HG02840 (cell line): ENCODE data around the gene SEC14L6.
A peak's percentile ranks its signal among the peaks of the same experiment; 100 is the strongest.
"Not testable (repeated sequence)": the region's sequence is repeated elsewhere in the genome, so short reads cannot be mapped to it uniquely, and the experiment has no call there.

Experiments
- ATAC-seq: cut with Tn5 transposase; IDR thresholded peaks from one replicate; pipeline ENCODE4 v1.9.1; 2021; ENCODE audit warnings: mild to moderate bottlenecking, moderate library complexity, moderate number of reproducible peaks; ENCODE audit not compliant: unreplicated experiment, low FRiP score

The SEC14L6 gene

DNA sequence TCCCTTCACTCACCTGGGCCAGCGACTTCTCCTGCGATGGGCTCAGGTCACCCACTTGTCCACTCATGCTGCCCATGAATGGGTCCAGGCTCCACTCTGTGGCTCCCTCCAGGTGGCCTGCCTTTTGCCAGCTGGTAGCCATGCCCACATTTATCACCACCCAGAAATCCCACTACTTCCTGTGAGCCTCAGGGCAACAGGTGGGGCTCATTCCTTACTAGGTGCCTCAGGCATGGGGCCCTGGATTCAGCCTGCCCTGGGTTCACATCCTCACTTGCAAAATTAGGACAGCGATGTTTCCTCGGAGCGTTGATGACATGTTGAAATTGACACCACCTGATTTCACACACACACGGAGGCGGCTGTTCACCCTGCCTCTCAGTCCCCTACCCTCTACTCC, at the start of gene SEC14L6:
TSS of gene SEC14L6 (minus strand) at position 126 of the 400 bp plus-strand sequence. CDS start at position 67, 59 bp downstream.
- no peak for ATAC-seq

GRCh38 chr22:30596199-30596598, 49.7 kb upstream of the SEC14L6 start:
- ATAC-seq: no peak

- not testable (repeated sequence) for ATAC-seq
These were observed 45.8 kb upstream of the SEC14L6 start for GRCh38 chr22:30592360-30592713.

GRCh38 chr22:30591588-30592359, 45.2 kb upstream of the SEC14L6 start, which contains the start of gene PES1:
TSS of gene PES1 (minus strand) at chr22:30591910. CDS start at chr22:30591833, 77 bp downstream.
- ATAC-seq: peak; percentile 98

GRCh38 chr22:30591191-30591587, 44.6 kb upstream of the SEC14L6 start:
- ATAC-seq: no peak

DNA sequence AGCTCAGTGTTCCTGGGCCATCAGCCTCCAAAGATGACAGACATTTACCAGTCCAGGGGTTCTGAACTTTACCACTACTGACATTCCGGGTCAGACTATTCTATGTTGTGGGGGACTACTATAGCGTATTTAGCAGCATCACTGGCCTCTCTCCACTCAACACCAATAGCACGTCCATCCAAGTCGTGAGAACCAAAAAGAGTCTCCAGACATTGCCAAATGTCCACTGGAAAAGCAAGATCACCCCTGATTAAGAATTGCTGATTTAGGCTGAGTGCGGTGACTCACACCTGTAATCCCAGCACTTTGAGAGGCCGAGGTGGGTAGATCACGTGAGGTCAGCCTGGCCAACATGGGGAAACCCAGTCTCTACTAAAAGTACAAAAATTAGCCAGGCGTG, 39.9 kb upstream of the SEC14L6 start:
- no peak for ATAC-seq

- ATAC-seq: no peak
These were observed 37.9 kb upstream of the SEC14L6 start for GRCh38 chr22:30584441-30584840.

- no peak for ATAC-seq
These were observed 36.4 kb upstream of the SEC14L6 start for GRCh38 chr22:30582788-30583545.

DNA sequence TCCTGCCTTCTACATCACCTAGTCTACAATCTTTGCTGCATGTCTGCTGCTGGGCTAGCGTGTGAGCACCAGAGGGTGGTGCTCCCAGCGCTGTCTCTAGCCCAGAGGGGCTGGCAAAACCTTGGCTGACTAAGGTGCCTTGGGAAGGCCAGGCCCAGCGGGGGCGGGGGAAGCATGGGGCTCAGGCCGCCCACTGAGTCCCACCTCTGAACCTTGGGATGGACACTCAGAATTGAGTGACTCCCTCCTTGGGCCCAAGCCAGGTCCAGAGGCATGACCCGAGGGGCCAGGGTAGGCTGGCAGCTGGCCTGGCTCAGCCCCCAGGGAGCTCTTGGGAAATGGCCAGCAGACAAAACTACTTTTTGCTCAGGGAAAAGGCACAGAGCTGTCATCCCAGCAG, 35.5 kb upstream of the SEC14L6 start:
- no peak for ATAC-seq

- no peak for ATAC-seq
These were observed 34.4 kb upstream of the SEC14L6 start for GRCh38 chr22:30580896-30581295.

DNA sequence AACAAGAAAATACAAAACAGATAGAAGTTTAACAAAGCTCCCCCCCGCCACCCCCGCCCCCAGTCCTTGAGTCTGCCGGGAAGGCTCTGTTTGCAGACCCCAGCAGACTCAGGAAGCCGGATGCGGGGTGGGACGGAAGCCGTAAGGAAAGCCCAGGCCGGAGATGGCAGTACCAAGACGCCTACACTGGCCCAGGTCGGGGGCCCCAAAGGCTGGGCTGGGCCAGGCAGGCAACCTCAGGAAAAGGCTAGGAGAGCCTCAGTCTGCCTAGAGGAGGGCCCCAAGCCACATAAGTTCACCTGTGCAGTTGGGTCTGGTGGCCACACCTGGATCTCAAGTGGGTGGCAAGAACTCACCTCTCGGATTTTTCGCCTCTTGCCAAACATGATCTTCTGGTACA, 31.9 kb upstream of the SEC14L6 start:
- ATAC-seq: no peak

- ATAC-seq: no peak
These were observed 29.3 kb upstream of the SEC14L6 start for GRCh38 chr22:30575859-30576258.

DNA sequence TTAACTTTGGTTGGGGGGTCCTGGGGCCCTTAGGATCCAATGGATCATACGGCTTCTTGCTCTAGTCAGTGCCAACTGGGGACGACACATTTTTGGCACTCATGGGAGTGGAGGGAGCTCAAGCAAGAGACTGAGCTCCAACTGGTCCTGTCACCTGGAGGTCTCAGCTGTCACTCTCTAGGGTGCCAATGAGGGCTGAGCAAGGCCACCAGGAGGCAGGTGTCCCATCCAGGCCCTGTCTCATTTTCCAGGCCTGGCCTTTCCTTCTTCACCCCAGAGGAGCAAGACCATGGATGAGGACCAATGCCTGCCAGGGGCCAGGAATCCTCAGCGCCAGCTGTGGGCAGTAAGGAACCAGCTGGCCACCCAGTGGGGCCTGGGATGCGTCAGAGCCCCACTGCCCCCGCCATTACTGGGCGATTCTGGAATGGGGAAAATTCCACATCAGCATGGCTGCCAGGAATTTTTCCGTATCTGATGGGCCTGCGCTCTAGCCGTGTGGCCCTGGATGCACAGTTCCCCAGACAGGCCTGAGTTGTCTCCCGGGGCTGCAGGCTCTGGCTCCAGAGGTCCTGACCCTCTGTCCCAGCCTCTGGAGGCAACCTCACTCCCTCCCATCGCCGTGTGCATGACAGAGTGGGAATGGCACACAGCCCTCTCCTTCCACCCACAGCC, 28.6 kb upstream of the SEC14L6 start:
- ATAC-seq: no peak

GRCh38 chr22:30574095-30574981, 27.8 kb upstream of the SEC14L6 start, which contains the start of gene GAL3ST1:
TSS of gene GAL3ST1 (minus strand) at chr22:30574665. CDS start at chr22:30557392, 17,273 bp downstream.
- ATAC-seq: no peak

DNA sequence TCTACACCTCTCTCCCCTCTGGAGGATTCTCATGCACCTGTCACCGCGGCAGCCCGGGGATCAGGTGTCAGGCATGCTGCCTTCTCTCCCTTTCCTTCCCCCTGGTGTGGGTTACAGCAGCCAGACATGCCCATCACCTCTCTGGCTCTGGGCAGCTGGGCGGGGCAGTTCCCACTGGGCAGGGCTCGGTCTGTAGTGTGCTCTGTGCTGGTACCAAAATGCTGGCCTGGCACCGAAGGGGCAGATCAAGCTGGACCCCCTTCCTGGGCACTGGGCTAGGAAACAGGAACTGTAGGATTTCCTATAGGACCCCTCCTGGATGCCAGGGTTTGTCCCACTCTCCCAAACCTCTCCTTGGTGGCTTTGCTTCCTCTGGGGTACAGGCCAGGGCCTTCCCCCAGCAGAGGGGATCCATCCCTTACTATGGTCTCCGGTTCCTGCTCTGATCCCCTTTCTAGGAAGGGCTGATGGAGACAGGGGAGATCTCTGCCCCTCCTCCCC, 27.1 kb upstream of the SEC14L6 start:
- ATAC-seq: no peak

- ATAC-seq: no peak
These were observed 26.5 kb upstream of the SEC14L6 start for GRCh38 chr22:30572840-30573593.

DNA sequence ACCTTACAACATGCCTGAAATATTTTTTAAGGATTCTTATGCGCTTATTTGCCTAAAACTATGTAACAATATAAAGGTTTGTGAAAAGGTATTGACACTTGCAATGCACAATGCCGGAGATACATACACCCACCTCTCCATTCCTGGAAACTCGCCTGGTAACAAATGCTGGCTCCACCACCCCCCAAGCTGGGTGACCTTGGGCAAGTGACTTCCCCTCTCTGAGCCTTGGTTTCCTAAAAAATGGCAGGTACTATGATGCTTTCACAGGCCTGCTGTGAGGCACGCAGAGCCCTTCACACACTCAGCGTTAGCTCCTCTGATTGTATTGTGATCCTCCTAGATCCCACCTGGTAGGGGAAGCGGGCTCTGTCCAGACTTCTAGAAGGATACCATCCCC, 25.7 kb upstream of the SEC14L6 start:
- ATAC-seq: no peak

DNA sequence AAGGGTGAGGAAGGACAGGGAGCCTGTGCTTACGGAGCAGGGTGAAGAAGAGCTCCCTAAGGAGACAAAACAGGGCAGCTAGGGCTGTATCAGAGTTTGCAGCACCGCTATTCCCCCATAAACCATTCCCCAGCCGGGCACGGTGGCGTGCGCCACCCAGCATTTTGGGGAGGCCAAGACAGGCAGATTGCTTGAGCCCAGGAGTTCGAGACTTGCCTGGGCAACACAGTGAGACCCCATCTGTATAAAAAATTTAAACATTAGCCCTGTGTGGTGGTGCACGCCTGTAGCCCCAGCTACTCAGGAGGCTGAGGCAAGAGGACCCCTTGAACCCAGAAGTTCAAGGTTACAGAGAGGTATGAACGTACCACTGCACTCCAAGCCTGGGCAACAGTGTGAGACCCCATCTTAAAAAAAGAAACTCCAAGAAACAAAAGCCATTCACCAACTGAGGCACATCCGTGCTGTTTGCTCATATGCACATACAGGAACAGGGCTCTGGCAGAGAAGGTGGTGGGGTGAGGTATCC, 23.2 kb upstream of the SEC14L6 start:
- ATAC-seq: no peak
